Neural progenitor cell (in vitro differentiated cells): ENCODE measurements around the gene TSPAN12. TPM values are rescaled to one million over a fixed set of nuclear protein-coding genes. Genes with fewer than 3 reads are reported as not detected.

Experiments used
- DNase-seq: peaks from one replicate; pipeline ENCODE4 v3.0.0-alpha.2; 2016; ENCODE audit warnings: low spot score
- H2AFZ ChIP-seq: fragments of 200-600 bp; sonication (generic); replicated peaks from 2 replicates; pipeline ENCODE4 v1.6.1; 2016; ENCODE audit warnings: antibody characterized with exemption
- H3F3A ChIP-seq: fragments of 200-600 bp; sonication (generic); 2 replicates; pipeline ENCODE4 v1.6.1; 2016; ENCODE audit warnings: antibody characterized with exemption, low read depth
- H3K27ac ChIP-seq: fragments of 200-600 bp; sonication (generic); 2 replicates; pipeline ENCODE4 v1.5.1; 2016; ENCODE audit warnings: mild to moderate bottlenecking
- H3K27me3 ChIP-seq: fragments of 200-600 bp; sonication (generic); 2 replicates; pipeline ENCODE4 v1.6.1; 2016; ENCODE audit warnings: mild to moderate bottlenecking, moderate library complexity
- H3K36me3 ChIP-seq: fragments of 200-600 bp; sonication (generic); 2 replicates; pipeline ENCODE4 v1.5.1; 2016
- H3K4me1 ChIP-seq: fragments of 200-600 bp; sonication (generic); 2 replicates; pipeline ENCODE4 v1.6.1; 2016; ENCODE audit warnings: mixed run types
- H3K4me2 ChIP-seq: fragments of 200-600 bp; sonication (generic); 2 replicates; pipeline ENCODE4 v1.6.1; 2016
- H3K4me3 ChIP-seq: fragments of 200-600 bp; sonication (generic); 2 replicates; pipeline ENCODE4 v1.5.1; 2016
- H3K79me2 ChIP-seq: fragments of 200-600 bp; sonication (generic); 2 replicates; pipeline ENCODE4 v1.6.1; 2016; ENCODE audit warnings: low read depth
- H3K9ac ChIP-seq: fragments of 200-600 bp; sonication (generic); 2 replicates; pipeline ENCODE4 v1.6.1; 2016
- H3K9me3 ChIP-seq: fragments of 200-600 bp; sonication (generic); 2 replicates; pipeline ENCODE4 v1.5.1; 2016; ENCODE audit warnings: low read depth
- H4K20me1 ChIP-seq: fragments of 200-600 bp; sonication (generic); 2 replicates; pipeline ENCODE4 v1.6.1; 2016; ENCODE audit warnings: low read depth
- H3K27ac Mint-ChIP-seq: 3 replicates; pipeline ENCODE4 v1.8.0; 2021; ENCODE audit warnings: mixed read lengths
- H3K27me3 Mint-ChIP-seq: 2 replicates; pipeline ENCODE4 v1.8.0; 2022; ENCODE audit warnings: low read depth, mild to moderate bottlenecking, inconsistent platforms, moderate library complexity, mixed read lengths; ENCODE audit not compliant: insufficient read depth
- H3K36me3 Mint-ChIP-seq: 3 replicates; pipeline ENCODE4 v1.8.0; 2021; ENCODE audit warnings: mixed read lengths
- H3K4me1 Mint-ChIP-seq: 3 replicates; pipeline ENCODE4 v1.8.0; 2021; ENCODE audit warnings: mixed read lengths
- H3K4me3 Mint-ChIP-seq: 3 replicates; pipeline ENCODE4 v1.8.0; 2021; ENCODE audit warnings: mild to moderate bottlenecking, moderate library complexity, mixed read lengths
- H3K9me3 Mint-ChIP-seq: 3 replicates; pipeline ENCODE4 v1.8.0; 2020; ENCODE audit warnings: mixed read lengths
- EZH2 ChIP-seq: fragments of 200-600 bp; sonication (generic); IDR thresholded peaks from 2 replicates; pipeline ENCODE4 v1.6.1; 2017; ENCODE audit warnings: antibody characterized with exemption, mild to moderate bottlenecking, moderate library complexity
- EZH2phosphoT487 ChIP-seq: fragments of 200-600 bp; sonication (generic); IDR thresholded peaks from 2 replicates; pipeline ENCODE4 v1.6.1; 2017; ENCODE audit warnings: antibody characterized with exemption
- total RNA-seq: library from RNA; depleted of rRNA; stranded (reverse); fragments of >200 nt; gene quantifications from 2 replicates; pipeline ENCODE4 v1.2.3, GENCODE V29; 2015; ENCODE audit warnings: low replicate concordance
- TF ChIP-seq, protein P1 (sequence below): fragments of 200-600 bp; sonication (generic); IDR thresholded peaks from 2 replicates; pipeline ENCODE4 v1.5.1; 2017; ENCODE audit warnings: antibody characterized with exemption, mild to moderate bottlenecking

TSPAN12 gene
- total RNA-seq, 1 donor from 2014 or later = 26.7 TPM

- Histone ChIP-seq H2AFZ (no peak overlapping the region), H3K4me1 (no peaks in the 10 kb centered on the region), H3K9ac (no peak overlapping the region), H3K4me2 (no peak overlapping the region), H3K4me3 (no peak overlapping the region), H3K36me3 (no peaks in the 10 kb centered on the region), H3K9me3 (no peaks in the 10 kb centered on the region), H3K27me3 (no peaks in the 10 kb centered on the region), H4K20me1 (no peaks in the 10 kb centered on the region), H3K27ac (no peak overlapping the region), H3K79me2 (no peaks in the 10 kb centered on the region), H3F3A (no peaks in the 10 kb centered on the region)
- TF ChIP-seq, protein P1, sequence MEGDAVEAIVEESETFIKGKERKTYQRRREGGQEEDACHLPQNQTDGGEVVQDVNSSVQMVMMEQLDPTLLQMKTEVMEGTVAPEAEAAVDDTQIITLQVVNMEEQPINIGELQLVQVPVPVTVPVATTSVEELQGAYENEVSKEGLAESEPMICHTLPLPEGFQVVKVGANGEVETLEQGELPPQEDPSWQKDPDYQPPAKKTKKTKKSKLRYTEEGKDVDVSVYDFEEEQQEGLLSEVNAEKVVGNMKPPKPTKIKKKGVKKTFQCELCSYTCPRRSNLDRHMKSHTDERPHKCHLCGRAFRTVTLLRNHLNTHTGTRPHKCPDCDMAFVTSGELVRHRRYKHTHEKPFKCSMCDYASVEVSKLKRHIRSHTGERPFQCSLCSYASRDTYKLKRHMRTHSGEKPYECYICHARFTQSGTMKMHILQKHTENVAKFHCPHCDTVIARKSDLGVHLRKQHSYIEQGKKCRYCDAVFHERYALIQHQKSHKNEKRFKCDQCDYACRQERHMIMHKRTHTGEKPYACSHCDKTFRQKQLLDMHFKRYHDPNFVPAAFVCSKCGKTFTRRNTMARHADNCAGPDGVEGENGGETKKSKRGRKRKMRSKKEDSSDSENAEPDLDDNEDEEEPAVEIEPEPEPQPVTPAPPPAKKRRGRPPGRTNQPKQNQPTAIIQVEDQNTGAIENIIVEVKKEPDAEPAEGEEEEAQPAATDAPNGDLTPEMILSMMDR = no peak
- TF ChIP-seq EZH2phosphoT487 = no peak
- TF ChIP-seq EZH2 = no peak
- H3K4me3 Mint-ChIP-seq = no peak overlapping the region
- H3K27ac Mint-ChIP-seq = no peak overlapping the region
- H3K27me3 Mint-ChIP-seq = no peaks in the 10 kb centered on the region
- no peak for DNase-seq
- H3K9me3 Mint-ChIP-seq = peaks cover 3% of the 10 kb centered on the region
- peaks cover 25% of the 10 kb centered on the region for H3K36me3 Mint-ChIP-seq
- no peaks in the 10 kb centered on the region for H3K4me1 Mint-ChIP-seq
These were observed 29.4 kb downstream of the TSPAN12 start for GRCh38 chr7:120828528-120828927.

DNA sequence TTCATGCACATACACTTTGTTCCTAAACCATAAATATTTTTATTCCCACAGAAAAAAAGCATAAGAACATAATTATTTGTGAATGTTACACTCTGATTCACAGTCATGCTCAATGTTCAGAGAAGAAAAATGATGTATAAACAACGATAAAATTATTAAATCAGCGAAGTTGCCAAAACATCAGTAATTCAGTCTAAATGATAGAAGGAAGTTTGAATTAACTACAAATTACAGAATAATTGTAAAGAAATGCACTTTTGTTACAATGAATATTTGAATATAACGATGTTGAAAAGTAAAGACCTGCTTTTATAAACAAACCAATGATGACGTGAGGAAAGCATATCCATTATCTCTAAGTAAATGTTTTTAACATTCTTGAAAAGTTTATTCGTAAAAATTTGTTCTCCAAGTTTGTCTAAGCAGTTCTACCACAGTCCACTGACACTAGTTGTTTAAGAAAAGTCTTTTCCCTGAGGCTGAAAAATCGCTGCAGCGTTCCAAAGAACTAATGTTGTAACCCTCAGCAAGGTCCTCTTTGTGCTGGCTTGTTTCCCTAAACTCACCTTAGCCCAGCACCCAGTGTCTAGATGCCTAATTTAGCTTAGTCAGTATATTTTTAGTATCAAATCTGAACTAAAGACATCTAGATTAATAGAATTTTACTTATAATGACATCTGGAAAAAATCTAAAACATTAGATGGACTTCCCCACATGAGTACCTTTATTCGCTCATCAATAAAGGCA, 30.4 kb downstream of the TSPAN12 start:
- DNase-seq = no peak
- no peak overlapping the region for H3K9ac ChIP-seq
- no peaks in the 10 kb centered on the region for H3K36me3 ChIP-seq
- Mint-ChIP-seq H3K27me3 (no peaks in the 10 kb centered on the region), H3K9me3 (peaks cover 3% of the 10 kb centered on the region), H3K36me3 (peaks cover 25% of the 10 kb centered on the region), H3K4me3 (no peak overlapping the region), H3K27ac (no peak overlapping the region), H3K4me1 (no peaks in the 10 kb centered on the region)
- no peak overlapping the region for H3K27ac ChIP-seq
- no peaks in the 10 kb centered on the region for H3F3A ChIP-seq
- no peaks in the 10 kb centered on the region for H3K27me3 ChIP-seq
- no peaks in the 10 kb centered on the region for H4K20me1 ChIP-seq
- H3K79me2 ChIP-seq = no peaks in the 10 kb centered on the region
- TF ChIP-seq, protein P1 = no peak
- TF ChIP-seq EZH2 (no peak), EZH2phosphoT487 (no peak)
- H3K4me1 ChIP-seq = no peaks in the 10 kb centered on the region
- H2AFZ ChIP-seq = no peak overlapping the region
- no peak overlapping the region for H3K4me3 ChIP-seq
- no peak overlapping the region for H3K4me2 ChIP-seq
- no peaks in the 10 kb centered on the region for H3K9me3 ChIP-seq

GRCh38 chr7:120825576-120825975, 32.4 kb downstream of the TSPAN12 start:
- Histone ChIP-seq H3F3A (no peaks in the 10 kb centered on the region), H3K27me3 (no peaks in the 10 kb centered on the region), H3K4me1 (no peaks in the 10 kb centered on the region), H3K27ac (no peak overlapping the region), H3K9me3 (no peaks in the 10 kb centered on the region), H3K4me2 (no peak overlapping the region), H4K20me1 (no peaks in the 10 kb centered on the region), H2AFZ (no peak overlapping the region), H3K79me2 (no peaks in the 10 kb centered on the region), H3K9ac (no peak overlapping the region), H3K4me3 (no peak overlapping the region), H3K36me3 (no peaks in the 10 kb centered on the region)
- Mint-ChIP-seq H3K9me3 (peaks cover under 1% of the 10 kb centered on the region), H3K36me3 (peaks cover 12% of the 10 kb centered on the region), H3K27ac (no peak overlapping the region), H3K4me3 (no peak overlapping the region), H3K27me3 (no peaks in the 10 kb centered on the region), H3K4me1 (no peaks in the 10 kb centered on the region)
- TF ChIP-seq EZH2phosphoT487 = no peak
- no peak for TF ChIP-seq EZH2
- TF ChIP-seq, protein P1 = no peak
- no peak for DNase-seq
